AG09319 (cell line): Measurements from ENCODE around the gene MAT1A.

ENCODE experiments used
- DNase-seq: peaks from one replicate; pipeline ENCODE4 v3.0.0-alpha.2; 2010; ENCODE audit warnings: low read depth; ENCODE audit errors: extremely low read depth
- TF ChIP-seq, protein P1 (sequence below): IDR thresholded peaks from 2 replicates; pipeline ENCODE4 v1.5.1; 2011; ENCODE audit warnings: low read depth, mild to moderate bottlenecking, inconsistent platforms, low read length, moderate library complexity

Gene MAT1A

DNA sequence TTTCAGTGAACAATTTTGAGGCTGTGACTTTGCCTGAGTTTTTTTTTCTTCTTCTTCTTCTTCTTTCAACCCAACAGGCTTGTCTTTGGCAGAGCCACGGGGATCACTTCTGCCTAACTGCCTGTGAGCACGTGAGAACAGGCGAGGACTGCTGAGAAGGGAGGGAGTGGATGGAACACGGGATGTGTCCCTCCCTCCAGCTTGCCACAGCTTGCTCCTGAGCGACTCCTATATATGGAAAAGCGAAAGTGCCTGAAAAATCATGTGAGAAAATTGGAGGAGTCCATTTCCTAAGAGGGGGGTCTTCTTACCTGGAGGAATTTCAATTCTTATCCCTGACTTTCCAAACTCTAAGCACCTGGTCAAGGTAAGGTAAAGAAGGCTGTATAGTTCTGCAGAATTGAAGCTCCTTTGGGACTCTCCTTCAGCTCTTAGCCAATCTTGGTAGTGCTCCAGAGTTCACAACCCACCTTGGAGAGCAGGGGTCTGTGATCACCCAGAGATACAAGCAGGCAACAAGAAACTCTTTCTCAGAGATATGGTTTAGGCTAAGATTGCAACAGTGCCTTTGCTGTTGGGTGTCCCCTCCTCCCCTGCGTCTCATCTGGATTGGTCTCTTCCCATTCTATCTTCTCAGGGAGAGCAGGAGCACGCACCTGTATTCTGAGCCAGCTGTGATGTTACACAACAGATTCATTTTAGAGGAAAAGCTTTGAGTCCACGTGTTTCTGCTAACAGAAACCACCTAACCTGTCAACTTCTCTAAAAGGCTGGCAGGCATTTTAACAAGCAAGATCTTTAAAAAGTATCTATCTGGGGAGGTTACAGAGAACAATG, at the start of gene MAT1A:
TSS of gene MAT1A (minus strand) at position 208 of the 837 bp plus-strand sequence. CDS start 235 bp downstream, outside the sequence.
- no peak for DNase-seq
- TF ChIP-seq, protein P1, sequence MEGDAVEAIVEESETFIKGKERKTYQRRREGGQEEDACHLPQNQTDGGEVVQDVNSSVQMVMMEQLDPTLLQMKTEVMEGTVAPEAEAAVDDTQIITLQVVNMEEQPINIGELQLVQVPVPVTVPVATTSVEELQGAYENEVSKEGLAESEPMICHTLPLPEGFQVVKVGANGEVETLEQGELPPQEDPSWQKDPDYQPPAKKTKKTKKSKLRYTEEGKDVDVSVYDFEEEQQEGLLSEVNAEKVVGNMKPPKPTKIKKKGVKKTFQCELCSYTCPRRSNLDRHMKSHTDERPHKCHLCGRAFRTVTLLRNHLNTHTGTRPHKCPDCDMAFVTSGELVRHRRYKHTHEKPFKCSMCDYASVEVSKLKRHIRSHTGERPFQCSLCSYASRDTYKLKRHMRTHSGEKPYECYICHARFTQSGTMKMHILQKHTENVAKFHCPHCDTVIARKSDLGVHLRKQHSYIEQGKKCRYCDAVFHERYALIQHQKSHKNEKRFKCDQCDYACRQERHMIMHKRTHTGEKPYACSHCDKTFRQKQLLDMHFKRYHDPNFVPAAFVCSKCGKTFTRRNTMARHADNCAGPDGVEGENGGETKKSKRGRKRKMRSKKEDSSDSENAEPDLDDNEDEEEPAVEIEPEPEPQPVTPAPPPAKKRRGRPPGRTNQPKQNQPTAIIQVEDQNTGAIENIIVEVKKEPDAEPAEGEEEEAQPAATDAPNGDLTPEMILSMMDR, result no peak

DNA sequence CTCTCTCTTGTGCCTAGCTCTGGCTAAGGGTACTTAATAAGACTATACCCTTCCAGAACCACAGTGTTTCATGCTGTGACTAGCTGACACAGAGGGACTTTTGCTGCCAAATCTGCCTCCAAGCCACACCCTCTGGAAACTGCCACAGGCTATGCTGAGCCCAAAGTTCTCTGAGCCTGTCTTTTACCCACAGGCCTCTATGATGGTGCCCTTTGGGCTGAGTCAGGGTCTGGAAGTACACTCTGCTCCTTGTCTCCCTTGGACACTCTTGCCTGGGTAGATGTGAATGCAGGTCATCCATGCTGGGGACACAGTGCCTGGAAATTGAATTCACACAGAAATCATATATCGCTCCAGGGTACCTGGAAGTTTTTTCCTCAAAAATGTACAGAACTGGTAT, 44.5 kb upstream of the MAT1A start:
- DNase-seq, result no peak
- TF ChIP-seq, protein P1, result no peak

DNA sequence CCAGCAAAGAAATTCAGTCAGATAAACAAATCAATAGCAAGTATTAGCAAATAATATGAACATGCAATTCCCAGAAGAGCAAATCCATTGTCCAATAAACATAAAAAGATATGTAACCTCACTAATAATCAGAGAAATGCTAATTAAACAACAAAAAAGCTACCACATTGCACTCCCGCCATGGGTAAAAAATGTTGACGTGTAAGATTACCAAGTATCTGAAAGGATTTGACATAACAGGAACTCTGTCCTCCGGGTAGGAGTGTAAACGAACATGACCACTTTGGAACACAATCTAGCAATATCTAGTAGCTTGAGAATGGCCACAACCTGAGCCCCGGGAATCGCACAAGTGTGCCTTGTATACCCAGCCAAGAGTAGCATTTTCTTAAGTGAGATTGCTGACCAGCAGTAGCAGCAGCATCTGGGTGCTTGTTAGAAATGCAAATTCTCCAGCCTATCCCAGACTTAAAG, 35.5 kb upstream of the MAT1A start:
- no peak for DNase-seq
- TF ChIP-seq, protein P1, result no peak

DNA sequence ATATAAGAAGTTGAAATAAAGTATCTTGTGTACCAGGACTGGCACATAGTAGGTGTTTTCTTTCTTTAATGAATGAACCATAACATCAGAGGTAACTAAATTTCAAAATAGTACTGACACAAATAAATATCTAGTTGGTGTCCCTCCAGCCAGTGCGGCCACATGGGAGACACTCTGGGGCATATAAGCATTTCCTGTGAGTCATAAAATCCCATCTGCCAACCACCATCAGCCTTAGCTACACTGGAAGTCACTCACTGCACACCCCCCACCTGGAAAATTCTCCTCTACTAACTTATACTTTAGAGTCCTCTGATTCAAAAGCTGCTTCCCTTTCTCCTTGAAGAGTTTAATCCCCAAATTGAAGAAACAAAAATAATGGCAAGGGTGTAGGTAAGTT, 34.6 kb upstream of the MAT1A start:
- TF ChIP-seq, protein P1, result no peak
- no peak for DNase-seq

DNA sequence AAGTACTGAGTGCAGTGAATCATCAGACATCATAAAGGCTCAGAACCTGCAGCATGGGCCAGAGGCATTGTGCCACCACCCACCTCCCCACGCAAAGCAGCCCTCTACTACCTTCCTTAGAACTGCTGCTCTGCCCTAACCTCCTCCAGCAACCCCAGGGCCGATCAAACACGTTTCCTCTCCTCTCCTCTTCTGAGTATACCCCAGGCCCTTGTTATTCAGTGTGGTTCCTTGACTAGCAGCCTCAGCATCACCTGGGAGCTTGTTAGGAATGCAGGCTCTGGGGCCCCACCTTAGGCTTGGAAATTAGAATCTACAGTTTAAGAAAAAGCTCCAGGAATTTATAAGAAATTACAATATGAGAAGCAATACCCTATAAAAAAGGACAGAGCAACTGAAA, 33.9 kb upstream of the MAT1A start:
- DNase-seq, result no peak
- TF ChIP-seq, protein P1, result no peak

DNA sequence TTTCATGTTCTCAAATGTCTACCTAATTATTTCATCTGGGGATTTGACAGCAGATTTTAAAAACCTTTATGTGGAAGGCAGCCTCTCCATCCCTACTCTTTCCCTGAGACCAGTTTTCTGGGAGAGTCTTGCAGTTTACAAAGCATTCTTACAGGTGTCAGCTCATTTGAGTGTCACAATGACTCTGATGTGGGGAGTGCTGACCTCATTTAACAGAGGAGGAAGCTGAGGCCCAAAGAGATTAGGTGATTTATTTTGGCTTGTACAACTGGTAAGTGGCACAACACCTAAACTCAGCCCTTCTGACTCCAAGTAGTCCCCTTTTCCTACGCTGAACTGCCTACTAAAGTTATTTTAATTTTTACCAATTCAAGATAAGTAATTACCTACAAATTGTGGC, 33.3 kb upstream of the MAT1A start:
- TF ChIP-seq, protein P1, result no peak
- no peak for DNase-seq

DNA sequence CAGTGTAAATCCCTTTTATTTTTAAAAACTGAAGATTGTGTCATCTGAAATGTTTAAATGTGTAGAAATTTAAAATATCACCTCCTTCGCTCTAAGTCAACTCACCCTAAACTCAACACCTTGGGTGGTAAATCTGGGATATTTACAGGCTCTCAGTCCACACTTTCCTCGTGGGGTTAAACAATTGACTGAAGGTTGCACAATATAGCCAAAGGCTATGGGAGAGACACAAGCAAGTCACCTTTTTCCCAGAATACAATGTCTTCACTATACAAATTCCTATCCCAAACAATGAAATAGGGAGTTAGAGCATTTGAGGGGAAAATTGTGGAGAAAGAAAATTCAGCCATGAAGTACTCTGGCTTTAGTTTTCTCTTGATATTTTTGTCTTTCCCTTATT, 32.7 kb upstream of the MAT1A start:
- DNase-seq, result no peak
- TF ChIP-seq, protein P1, result no peak
